HS-5 (cell line): ENCODE data around the gene ZNF652.

Experiments used
- DNase-seq: peaks from one replicate; pipeline ENCODE4 v3.0.0-alpha.2; 2012; ENCODE audit warnings: low read depth

The ZNF652 gene

GRCh38 chr17:49260011-49260816 lies 101.8 kb downstream of the ZNF652 start:
- DNase-seq = peak; percentile 56

- DNase-seq = no peak
Observed at GRCh38 chr17:49259663-49260010, 102.4 kb downstream of the ZNF652 start.

- DNase-seq = no peak
Observed at GRCh38 chr17:49258394-49258793, 103.7 kb downstream of the ZNF652 start.

GRCh38 chr17:49255125-49255524 lies 106.9 kb downstream of the ZNF652 start:
- no peak for DNase-seq

- DNase-seq = no peak
Observed at GRCh38 chr17:49254066-49254465, 108.0 kb downstream of the ZNF652 start.

- no peak for DNase-seq
Observed at GRCh38 chr17:49252148-49252695, 109.8 kb downstream of the ZNF652 start.

GRCh38 chr17:49249890-49250522 lies 112.0 kb downstream of the ZNF652 start:
- no peak for DNase-seq

- DNase-seq = no peak
Observed at GRCh38 chr17:49249292-49249794, 112.7 kb downstream of the ZNF652 start.

- no peak for DNase-seq
Observed at GRCh38 chr17:49247944-49248343, 114.1 kb downstream of the ZNF652 start.

GRCh38 chr17:49244839-49245238 lies 117.2 kb downstream of the ZNF652 start:
- no peak for DNase-seq
